Endothelial cell (in vitro differentiated cells): Measurements from ENCODE around the gene TAPT1. TPM values are rescaled to one million over a fixed set of nuclear protein-coding genes. Genes with fewer than 3 reads are reported as not detected.

ENCODE experiments used
- DNase-seq: peaks from one replicate; pipeline ENCODE4 v3.0.0; 2021; ENCODE audit warnings: low spot score
- H3K27ac Mint-ChIP-seq: one replicate; pipeline ENCODE4 v1.8.0; 2021; ENCODE audit warnings: mixed read lengths, inconsistent platforms; ENCODE audit not compliant: unreplicated experiment
- H3K27me3 Mint-ChIP-seq: one replicate; pipeline ENCODE4 v1.8.0; 2021; ENCODE audit warnings: mild to moderate bottlenecking, moderate library complexity, mixed read lengths, inconsistent platforms; ENCODE audit not compliant: unreplicated experiment
- H3K36me3 Mint-ChIP-seq: one replicate; pipeline ENCODE4 v1.8.0; 2021; ENCODE audit warnings: mild to moderate bottlenecking, low read depth, mixed read lengths, inconsistent platforms; ENCODE audit not compliant: unreplicated experiment
- H3K4me1 Mint-ChIP-seq: one replicate; pipeline ENCODE4 v1.8.0; 2021; ENCODE audit warnings: mild to moderate bottlenecking, mixed read lengths, inconsistent platforms; ENCODE audit not compliant: unreplicated experiment
- H3K4me3 Mint-ChIP-seq: one replicate; pipeline ENCODE4 v1.8.0; 2021; ENCODE audit warnings: mild to moderate bottlenecking, mixed read lengths, inconsistent platforms; ENCODE audit not compliant: unreplicated experiment
- H3K9me3 Mint-ChIP-seq: one replicate; pipeline ENCODE4 v1.8.0; 2021; ENCODE audit warnings: mixed read lengths, inconsistent platforms; ENCODE audit not compliant: unreplicated experiment
- CTCF ChIP-seq: fragments of 200-600 bp; sonication (generic); IDR thresholded peaks from one replicate; pipeline ENCODE4 v1.5.0; 2021; ENCODE audit warnings: antibody characterized with exemption; ENCODE audit not compliant: unreplicated experiment
- total RNA-seq: library from RNA; stranded (reverse); fragmentation: NEBNext Ultra II Directional; extraction: Animal tissue kit (Norgen Biotek cat#: 25700); gene quantifications from one replicate; pipeline ENCODE4 v1.2.1, GENCODE V29; 2021; ENCODE audit not compliant: unreplicated experiment

TAPT1 gene
- total RNA-seq, 1 donor from 2014 or later = 18.4 TPM

GRCh38 chr4:16206301-16206700 lies 20.0 kb downstream of the TAPT1 start:
- Mint-ChIP-seq H3K4me1 (peaks cover 5% of the 10 kb centered on the region), H3K27ac (no peak overlapping the region), H3K36me3 (no peaks in the 10 kb centered on the region), H3K4me3 (no peak overlapping the region), H3K9me3 (no peaks in the 10 kb centered on the region), H3K27me3 (no peaks in the 10 kb centered on the region)
- no peak for DNase-seq
- no peak for TF ChIP-seq CTCF

GRCh38 chr4:16205298-16206164 lies 20.7 kb downstream of the TAPT1 start:
- H3K27me3 Mint-ChIP-seq = no peaks in the 10 kb centered on the region
- no peak overlapping the region for H3K27ac Mint-ChIP-seq
- H3K4me3 Mint-ChIP-seq = no peak overlapping the region
- peaks cover 5% of the 10 kb centered on the region for H3K4me1 Mint-ChIP-seq
- no peak for DNase-seq
- no peaks in the 10 kb centered on the region for H3K9me3 Mint-ChIP-seq
- no peaks in the 10 kb centered on the region for H3K36me3 Mint-ChIP-seq
- peak; percentile 85 for TF ChIP-seq CTCF

GRCh38 chr4:16204505-16204904 lies 21.8 kb downstream of the TAPT1 start:
- no peak for DNase-seq
- no peak for TF ChIP-seq CTCF
- no peaks in the 10 kb centered on the region for H3K27me3 Mint-ChIP-seq
- no peak overlapping the region for H3K27ac Mint-ChIP-seq
- peaks cover 5% of the 10 kb centered on the region for H3K4me1 Mint-ChIP-seq
- no peaks in the 10 kb centered on the region for H3K36me3 Mint-ChIP-seq
- H3K4me3 Mint-ChIP-seq = no peak overlapping the region
- H3K9me3 Mint-ChIP-seq = no peaks in the 10 kb centered on the region

- H3K4me3 Mint-ChIP-seq = no peak overlapping the region
- no peaks in the 10 kb centered on the region for H3K27me3 Mint-ChIP-seq
- H3K36me3 Mint-ChIP-seq = no peaks in the 10 kb centered on the region
- no peaks in the 10 kb centered on the region for H3K9me3 Mint-ChIP-seq
- DNase-seq = no peak
- no peaks in the 10 kb centered on the region for H3K4me1 Mint-ChIP-seq
- no peak overlapping the region for H3K27ac Mint-ChIP-seq
- no peak for TF ChIP-seq CTCF
These were observed 23.2 kb downstream of the TAPT1 start for GRCh38 chr4:16203083-16203482.

- no peaks in the 10 kb centered on the region for H3K36me3 Mint-ChIP-seq
- no peak overlapping the region for H3K4me3 Mint-ChIP-seq
- no peaks in the 10 kb centered on the region for H3K27me3 Mint-ChIP-seq
- H3K9me3 Mint-ChIP-seq = no peaks in the 10 kb centered on the region
- H3K27ac Mint-ChIP-seq = no peak overlapping the region
- DNase-seq = no peak
- peaks cover 5% of the 10 kb centered on the region for H3K4me1 Mint-ChIP-seq
- TF ChIP-seq CTCF = no peak
These were observed 23.7 kb downstream of the TAPT1 start for GRCh38 chr4:16202598-16202997.
